Epithelial cell of proximal tubule (primary cell): ENCODE results near the gene PTPRU. TPM values are rescaled to one million over a fixed set of nuclear protein-coding genes. Genes with fewer than 3 reads are reported as not detected.

Source experiments
- DNase-seq: peaks from one replicate; pipeline ENCODE4 v3.0.0-alpha.2; 2011; ENCODE audit warnings: low read depth
- H3K4me3 ChIP-seq: 2 replicates; pipeline ENCODE4 v1.5.1; 2011; ENCODE audit warnings: low read depth, mild to moderate bottlenecking, low read length
- total RNA-seq: library from RNA; depleted of rRNA; stranded (reverse); fragments of >200 nt; gene quantifications from 2 replicates; pipeline ENCODE4 v1.2.3, GENCODE V29; 2015
- TF ChIP-seq, protein P1 (sequence below): conservative IDR thresholded peaks from 2 replicates; pipeline ENCODE4 v1.5.1; 2012; ENCODE audit warnings: low read depth, mild to moderate bottlenecking, low read length

Gene PTPRU
- total RNA-seq, 1 donor from 2014 or later, result 44.7 TPM

DNA sequence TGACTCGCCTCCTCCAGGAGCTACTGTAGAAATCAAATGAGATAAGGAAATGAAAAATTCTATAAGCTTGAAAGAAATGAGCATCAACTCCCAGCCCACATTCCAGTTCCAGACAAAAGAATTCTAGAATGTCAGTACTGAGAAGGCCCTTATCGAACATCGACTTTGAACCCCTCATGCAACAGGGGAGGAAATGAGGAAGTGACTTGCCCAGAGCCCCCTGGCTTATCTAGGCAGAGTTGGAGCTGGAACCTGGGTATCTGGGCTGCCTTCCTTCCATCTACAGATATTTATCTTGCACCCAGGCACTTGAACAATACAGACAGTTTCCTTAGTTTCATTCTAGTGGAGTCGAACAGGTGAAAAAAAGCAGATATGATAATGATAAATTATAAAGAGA lies 27.9 kb upstream of the PTPRU start:
- TF ChIP-seq, protein P1, sequence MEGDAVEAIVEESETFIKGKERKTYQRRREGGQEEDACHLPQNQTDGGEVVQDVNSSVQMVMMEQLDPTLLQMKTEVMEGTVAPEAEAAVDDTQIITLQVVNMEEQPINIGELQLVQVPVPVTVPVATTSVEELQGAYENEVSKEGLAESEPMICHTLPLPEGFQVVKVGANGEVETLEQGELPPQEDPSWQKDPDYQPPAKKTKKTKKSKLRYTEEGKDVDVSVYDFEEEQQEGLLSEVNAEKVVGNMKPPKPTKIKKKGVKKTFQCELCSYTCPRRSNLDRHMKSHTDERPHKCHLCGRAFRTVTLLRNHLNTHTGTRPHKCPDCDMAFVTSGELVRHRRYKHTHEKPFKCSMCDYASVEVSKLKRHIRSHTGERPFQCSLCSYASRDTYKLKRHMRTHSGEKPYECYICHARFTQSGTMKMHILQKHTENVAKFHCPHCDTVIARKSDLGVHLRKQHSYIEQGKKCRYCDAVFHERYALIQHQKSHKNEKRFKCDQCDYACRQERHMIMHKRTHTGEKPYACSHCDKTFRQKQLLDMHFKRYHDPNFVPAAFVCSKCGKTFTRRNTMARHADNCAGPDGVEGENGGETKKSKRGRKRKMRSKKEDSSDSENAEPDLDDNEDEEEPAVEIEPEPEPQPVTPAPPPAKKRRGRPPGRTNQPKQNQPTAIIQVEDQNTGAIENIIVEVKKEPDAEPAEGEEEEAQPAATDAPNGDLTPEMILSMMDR, result no peak
- no peak for DNase-seq

DNA sequence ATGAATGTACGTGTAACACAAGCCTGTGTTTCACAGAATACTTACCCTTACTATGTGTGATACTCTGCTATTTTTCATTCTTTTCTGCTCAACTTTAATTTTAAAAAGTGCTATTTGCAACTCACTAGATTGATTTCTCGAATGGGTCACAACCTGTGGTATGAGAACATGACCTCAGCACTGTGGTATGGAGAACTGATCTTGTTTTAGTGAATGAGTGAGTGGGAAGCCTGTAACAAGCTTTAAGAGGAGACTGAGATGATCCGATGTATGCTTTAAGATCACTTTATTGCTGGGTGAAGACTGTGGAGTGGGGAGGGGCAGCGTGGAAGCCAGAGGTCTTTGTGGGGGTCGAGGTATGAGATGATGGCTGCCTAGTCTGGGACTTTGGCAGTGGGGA lies 27.1 kb upstream of the PTPRU start:
- no peak for DNase-seq
- TF ChIP-seq, protein P1, result no peak
- no peak overlapping the region for H3K4me3 ChIP-seq

More for the DNA sequence above, 27.9 kb upstream of the PTPRU start:
- no peak overlapping the region for H3K4me3 ChIP-seq

DNA sequence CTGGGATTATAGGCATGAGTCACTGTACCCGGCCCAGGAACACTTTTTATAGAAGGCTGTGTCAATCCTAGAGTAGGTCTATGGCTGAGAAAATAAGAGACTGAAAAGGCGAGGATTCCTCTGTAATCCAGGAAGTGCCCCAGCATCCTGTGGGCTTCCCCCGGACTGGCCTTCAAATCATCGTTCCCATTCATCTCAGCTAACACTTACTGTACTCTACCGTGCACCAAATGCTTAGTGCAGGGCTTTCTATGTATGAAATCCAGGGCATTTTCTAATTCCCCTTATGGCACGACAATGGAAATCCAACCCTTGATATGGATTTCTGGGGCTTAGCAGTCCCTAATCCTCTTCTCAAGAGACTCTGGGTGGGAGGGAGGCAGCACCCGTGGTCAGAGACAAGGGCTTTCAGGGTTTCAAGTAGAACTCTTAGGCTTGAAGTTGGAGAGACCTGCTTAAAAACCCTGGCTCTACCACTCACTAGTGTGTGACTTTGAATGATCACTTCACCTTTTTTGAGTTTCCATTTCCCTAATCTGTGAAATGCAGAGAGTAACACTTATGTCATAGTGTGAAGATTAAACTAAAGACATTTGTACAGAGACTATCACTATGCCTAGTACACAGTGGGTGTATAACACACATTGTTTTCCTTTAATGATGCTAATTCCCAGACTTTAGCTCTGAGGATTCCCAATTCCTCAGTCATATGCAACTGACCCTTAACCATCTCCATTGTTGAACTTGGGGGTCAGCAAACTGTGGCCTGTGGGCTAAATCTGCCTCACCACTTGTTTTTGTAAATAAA lies 25.8 kb upstream of the PTPRU start:
- no peak for DNase-seq
- H3K4me3 ChIP-seq, result no peak overlapping the region
- TF ChIP-seq, protein P1, result no peak

DNA sequence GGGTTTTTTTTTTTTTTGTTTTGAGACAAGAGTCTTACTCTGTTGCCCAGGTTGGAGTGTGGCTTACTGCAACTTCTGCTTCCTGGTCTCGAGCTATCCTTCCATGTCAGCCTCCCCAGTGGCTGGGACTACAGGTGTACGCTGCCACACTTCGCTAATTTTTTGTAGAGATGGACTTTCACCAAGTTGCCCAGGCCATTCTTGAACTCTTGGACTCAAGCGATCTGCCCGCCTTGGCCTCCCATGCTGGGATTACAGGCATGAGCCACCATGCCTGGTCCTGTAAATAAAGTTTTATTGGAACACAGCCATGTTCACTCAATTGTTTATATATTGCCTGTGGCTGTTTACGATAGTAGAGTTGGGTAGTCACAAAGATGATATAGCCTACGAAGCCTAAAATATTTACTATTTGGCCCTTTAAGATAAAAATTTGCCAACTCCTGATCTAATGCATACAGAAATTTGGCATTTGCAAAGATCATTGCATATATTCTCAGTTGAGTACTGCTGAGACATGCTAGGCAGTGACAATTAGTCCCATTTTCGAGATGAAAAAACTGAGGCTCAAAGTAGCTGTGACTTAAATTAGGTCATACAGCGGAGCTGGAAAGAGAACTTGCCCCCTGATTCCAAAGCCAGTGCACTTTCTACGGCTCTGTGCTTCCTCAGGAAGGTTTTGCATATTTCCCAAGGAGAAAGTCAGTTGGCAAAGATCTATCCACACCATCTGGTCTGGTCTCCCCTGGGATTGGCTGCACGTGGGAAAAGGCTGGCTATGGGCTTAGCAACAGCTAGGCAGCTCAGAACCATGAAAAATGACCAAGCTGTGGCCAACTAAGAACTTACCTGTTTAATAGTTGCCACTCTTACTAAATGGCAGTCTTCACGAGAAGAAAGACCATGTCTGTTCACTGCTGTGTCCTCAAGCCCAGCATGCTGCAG lies 25.0 kb upstream of the PTPRU start:
- TF ChIP-seq, protein P1, result no peak
- no peak overlapping the region for H3K4me3 ChIP-seq
- no peak for DNase-seq

DNA sequence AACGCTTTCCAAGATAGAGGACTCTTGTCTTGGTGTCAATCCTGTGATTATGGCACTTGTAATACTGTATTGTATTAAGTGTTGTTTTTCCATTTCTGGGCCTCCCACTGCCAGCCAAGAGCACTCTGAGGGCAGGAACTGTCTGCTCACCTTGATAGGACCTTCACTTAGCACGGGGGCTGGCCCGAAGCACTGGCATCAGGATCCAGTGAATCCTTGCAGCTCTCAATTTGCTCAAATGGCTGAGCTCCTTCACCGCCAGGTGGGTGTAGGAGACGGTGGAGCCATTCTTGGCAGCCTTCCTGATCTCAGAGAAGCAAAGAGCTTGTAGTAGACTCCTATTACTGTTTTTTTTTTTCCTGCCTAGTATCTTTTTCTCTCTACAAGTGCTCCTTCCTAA lies 23.3 kb upstream of the PTPRU start:
- DNase-seq, result no peak
- TF ChIP-seq, protein P1, result no peak
- H3K4me3 ChIP-seq, result no peak overlapping the region

DNA sequence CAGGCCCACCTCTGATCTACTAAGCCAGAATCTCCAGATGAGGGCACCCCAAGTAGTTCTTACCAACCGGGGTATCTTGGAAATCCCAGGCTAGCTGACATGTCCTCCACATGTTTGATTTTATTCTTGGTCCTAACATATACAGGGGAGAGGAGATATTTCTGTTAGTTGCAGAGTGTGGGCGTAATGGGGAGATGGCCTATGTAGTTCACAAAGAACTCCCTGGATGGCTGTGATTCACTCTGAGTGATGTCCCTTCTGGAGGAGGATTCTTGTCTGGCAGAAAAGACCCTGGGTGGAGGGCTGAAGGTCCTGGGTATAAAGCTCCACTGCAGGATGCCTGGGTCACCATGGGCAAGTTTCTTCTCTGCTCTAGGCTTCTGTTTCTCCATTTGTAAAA lies 18.7 kb upstream of the PTPRU start:
- DNase-seq, result no peak
- TF ChIP-seq, protein P1, result no peak
- no peak overlapping the region for H3K4me3 ChIP-seq
